HG03521 (cell line): ENCODE data around the gene SHD.
"Not testable (repeated sequence)": the region's sequence is repeated elsewhere in the genome, so short reads cannot be mapped to it uniquely, and the experiment has no call there.

Experiments
- ATAC-seq: cut with Tn5 transposase; IDR thresholded peaks from one replicate; pipeline ENCODE4 v1.9.1; 2021; ENCODE audit warnings: mild to moderate bottlenecking, moderate library complexity; ENCODE audit not compliant: unreplicated experiment

The SHD gene

GRCh38 chr19:4266253-4267000, 12.6 kb upstream of the SHD start:
- no peak for ATAC-seq

GRCh38 chr19:4267101-4267900, 11.8 kb upstream of the SHD start:
- no peak for ATAC-seq

- no peak for ATAC-seq
Observed at GRCh38 chr19:4267901-4268815, 10.9 kb upstream of the SHD start.

GRCh38 chr19:4268816-4269430, 10.1 kb upstream of the SHD start:
- ATAC-seq: no peak

- ATAC-seq: no peak
Observed at GRCh38 chr19:4272894-4273293, 6.2 kb upstream of the SHD start.

GRCh38 chr19:4274321-4274686, 4.8 kb upstream of the SHD start:
- not testable (repeated sequence) for ATAC-seq

GRCh38 chr19:4277191-4277696, 1.8 kb upstream of the SHD start:
- no peak for ATAC-seq

GRCh38 chr19:4278010-4278409, 1.1 kb upstream of the SHD start:
- no peak for ATAC-seq

GRCh38 chr19:4279267-4279529, 132 bp downstream of the SHD start:
- no peak for ATAC-seq

GRCh38 chr19:4279530-4280422, 710 bp downstream of the SHD start:
- no peak for ATAC-seq

GRCh38 chr19:4284176-4284958, 5.3 kb downstream of the SHD start:
- no peak for ATAC-seq

- ATAC-seq: no peak
Observed at GRCh38 chr19:4284974-4285373, 5.9 kb downstream of the SHD start.

GRCh38 chr19:4286141-4286540, 7.1 kb downstream of the SHD start:
- ATAC-seq: not testable (repeated sequence)

- ATAC-seq: no peak
Observed at GRCh38 chr19:4288091-4288777, 9.2 kb downstream of the SHD start.

GRCh38 chr19:4291184-4291732, 12.2 kb downstream of the SHD start:
- no peak for ATAC-seq

GRCh38 chr19:4292515-4292914, 13.4 kb downstream of the SHD start:
- ATAC-seq: no peak

- no peak for ATAC-seq
Observed at GRCh38 chr19:4294389-4294788, 15.3 kb downstream of the SHD start.
